Naive thymus-derived CD4-positive, alpha-beta T cell (primary cell): ENCODE results near the gene TPST1. TPM values are rescaled to one million over a fixed set of nuclear protein-coding genes. Genes with fewer than 3 reads are reported as not detected.

Experiments
- ATAC-seq: fragments of 150-1000 bp; cut with Tn5 transposase; 2 replicates; pipeline ENCODE4 v1.10.0; 2021; ENCODE audit warnings: mild to moderate bottlenecking, moderate library complexity
- CTCF ChIA-PET: fragments of 350-600 bp; sonication (Branson Sonifier 250); formaldehyde crosslinking; loops from one replicate; lab custom pipeline; 2021; ENCODE audit warnings: antibody characterized with exemption; lab: Charles Lee
- POLR2A ChIA-PET: fragments of 350-600 bp; sonication (Branson Sonifier 250); formaldehyde crosslinking; loops from one replicate; lab custom pipeline; 2021; ENCODE audit warnings: antibody characterized with exemption, inconsistent platforms; lab: Charles Lee
- DNase-seq, 9 donors: peaks; one replicate each; pipeline versions ENCODE4 v3.0.0 to v3.0.0-alpha.2; 2020 to 2022; ENCODE audit warnings: mixed read lengths in 1 of 9
- H3K27ac ChIP-seq: one replicate; pipeline ENCODE4 v1.7.0; 2013; ENCODE audit warnings: mild to moderate bottlenecking, low read depth, low read length, moderate library complexity
- H3K27me3 ChIP-seq, 2 donors: one replicate each; pipeline ENCODE4 v1.7.0; 2013; ENCODE audit warnings: low read length in 2 of 2, mild to moderate bottlenecking in 2 of 2, moderate library complexity in 2 of 2; ENCODE audit not compliant: control insufficient read depth in 2 of 2, insufficient read depth in 2 of 2
- H3K36me3 ChIP-seq, 3 experiments: 1 replicate in 2 of 3; 2 replicates in 1 of 3; pipeline ENCODE4 v1.7.0; 2013; ENCODE audit warnings: low read length in 3 of 3, mild to moderate bottlenecking in 3 of 3, moderate library complexity in 1 of 3; ENCODE audit not compliant: insufficient read depth in 3 of 3, control insufficient read depth in 2 of 3
- H3K4me1 ChIP-seq, 2 donors: one replicate each; pipeline ENCODE4 v1.7.0; 2013; ENCODE audit warnings: low read length in 2 of 2, mild to moderate bottlenecking in 2 of 2, moderate library complexity in 1 of 2; ENCODE audit not compliant: control insufficient read depth in 2 of 2, insufficient read depth in 2 of 2
- H3K4me3 ChIP-seq: 2 replicates; pipeline ENCODE4 v1.7.0; 2013; ENCODE audit warnings: mild to moderate bottlenecking, low read length
- H3K9me3 ChIP-seq, 3 experiments: 1 replicate in 2 of 3; 2 replicates in 1 of 3; pipeline ENCODE4 v1.7.0; 2013; ENCODE audit warnings: low read length in 3 of 3; ENCODE audit not compliant: control insufficient read depth in 2 of 3
- H3K27ac Mint-ChIP-seq, 9 donors: one replicate each; pipeline ENCODE4 v1.8.0; 2020 to 2022; ENCODE audit warnings: mixed read lengths in 9 of 9, mild to moderate bottlenecking in 8 of 9, moderate library complexity in 5 of 9, inconsistent platforms in 2 of 9
- H3K27me3 Mint-ChIP-seq, 5 donors: one replicate each; pipeline ENCODE4 v1.8.0; 2021 to 2022; ENCODE audit warnings: mixed read lengths in 5 of 5, mild to moderate bottlenecking in 1 of 5
- H3K36me3 Mint-ChIP-seq, 5 donors: one replicate each; pipeline ENCODE4 v1.8.0; 2020 to 2022; ENCODE audit warnings: mixed read lengths in 5 of 5, mild to moderate bottlenecking in 3 of 5, inconsistent platforms in 1 of 5
- H3K4me1 Mint-ChIP-seq, 7 donors: one replicate each; pipeline ENCODE4 v1.8.0; 2020 to 2022; ENCODE audit warnings: mixed read lengths in 7 of 7, mild to moderate bottlenecking in 3 of 7, inconsistent platforms in 1 of 7
- H3K4me3 Mint-ChIP-seq, 10 donors: one replicate each; pipeline ENCODE4 v1.8.0; 2020 to 2022; ENCODE audit warnings: mild to moderate bottlenecking in 10 of 10, mixed read lengths in 10 of 10, moderate library complexity in 6 of 10, inconsistent platforms in 2 of 10
- H3K9me3 Mint-ChIP-seq, 11 donors: one replicate each; pipeline ENCODE4 v1.8.0; 2020 to 2022; ENCODE audit warnings: mixed read lengths in 11 of 11, mild to moderate bottlenecking in 4 of 11, inconsistent platforms in 1 of 11, moderate library complexity in 1 of 11
- intact Hi-C, 2 donors: fragments of 100-400 bp; cut with micrococcal nuclease; formaldehyde crosslinking; loops; one replicate each; pipeline ENCODE4 v1.15.1; 2023
- polyA plus RNA-seq, 2 donors: library from polyadenylated mRNA; unstranded; fragments of 300-500 nt; fragmentation: Illumina TruSeq; gene quantifications; one replicate each; pipeline ENCODE4 v1.2.3, GENCODE V29; 2021
- total RNA-seq, 6 experiments: library from RNA in 5 of 6; stranded (reverse) in 5 of 6; gene quantifications; 1 replicate in 5 of 6; 2 replicates in 1 of 6; pipeline ENCODE4 v1.2.3 and lab custom pipeline; 2021 to 2026

Gene TPST1
- total and polyA plus RNA-seq, 7 experiments from 2014 or later: 0.70 to 5.5 (median 2.7) TPM

- Mint-ChIP-seq H3K4me3 (no peak overlapping the region), H3K27ac (no peak overlapping the region), H3K36me3 (no peaks in the 10 kb centered on the region), H3K27me3 (peaks cover 0 to 5% (median 0%) of the 10 kb centered on the region in 5 donors), H3K9me3 (peaks cover 0 to 3% (median 0%) of the 10 kb centered on the region in 11 donors), H3K4me1 (no peaks in the 10 kb centered on the region)
- CTCF ChIA-PET: no interaction called here
- Histone ChIP-seq H3K9me3 (no peaks in the 10 kb centered on the region), H3K4me1 (no peaks in the 10 kb centered on the region), H3K4me3 (no peak overlapping the region), H3K36me3 (no peaks in the 10 kb centered on the region), H3K27me3 (no peaks in the 10 kb centered on the region), H3K27ac (no peak overlapping the region)
- intact Hi-C loops: no loop called here
- POLR2A ChIA-PET: no interaction called here
- no peak for ATAC-seq
- DNase-seq: no peak
Measured at GRCh38 chr7:66176914-66177313, 28.2 kb upstream of the TPST1 start.

GRCh38 chr7:66178258-66178657, 26.9 kb upstream of the TPST1 start:
- H3K9me3 Mint-ChIP-seq: peaks cover 0 to 3% (median 0%) of the 10 kb centered on the region in 11 donors
- no peaks in the 10 kb centered on the region for H3K36me3 Mint-ChIP-seq
- no peaks in the 10 kb centered on the region for H3K9me3 ChIP-seq
- H3K27me3 Mint-ChIP-seq: peaks cover 0 to 5% (median 0%) of the 10 kb centered on the region in 5 donors
- no peaks in the 10 kb centered on the region for H3K4me1 Mint-ChIP-seq
- ChIA-PET POLR2A (no interaction called here), CTCF (no interaction called here)
- no peak overlapping the region for H3K4me3 ChIP-seq
- no peak for ATAC-seq
- H3K27ac ChIP-seq: no peak overlapping the region
- intact Hi-C loops: no loop called here
- H3K27ac Mint-ChIP-seq: no peak overlapping the region
- H3K27me3 ChIP-seq: no peaks in the 10 kb centered on the region
- H3K36me3 ChIP-seq: no peaks in the 10 kb centered on the region
- H3K4me1 ChIP-seq: no peaks in the 10 kb centered on the region
- no peak for DNase-seq
- H3K4me3 Mint-ChIP-seq: no peak overlapping the region

GRCh38 chr7:66181329-66181728, 23.8 kb upstream of the TPST1 start:
- Histone ChIP-seq H3K27me3 (no peaks in the 10 kb centered on the region), H3K4me1 (no peaks in the 10 kb centered on the region), H3K4me3 (no peak overlapping the region), H3K9me3 (no peaks in the 10 kb centered on the region), H3K36me3 (no peaks in the 10 kb centered on the region), H3K27ac (no peak overlapping the region)
- DNase-seq: no peak
- Mint-ChIP-seq H3K4me3 (no peak overlapping the region), H3K9me3 (peaks cover 0 to 6% (median 2%) of the 10 kb centered on the region in 11 donors), H3K36me3 (peaks cover 0 to 3% (median 0%) of the 10 kb centered on the region in 5 donors), H3K27me3 (no peaks in the 10 kb centered on the region), H3K4me1 (no peaks in the 10 kb centered on the region), H3K27ac (no peak overlapping the region)
- CTCF ChIA-PET: no interaction called here
- ATAC-seq: no peak
- POLR2A ChIA-PET: no interaction called here
- intact Hi-C loops: no loop called here

- H3K36me3 ChIP-seq: no peaks in the 10 kb centered on the region
- H3K4me1 ChIP-seq: no peaks in the 10 kb centered on the region
- Mint-ChIP-seq H3K27ac (no peak overlapping the region), H3K4me1 (no peaks in the 10 kb centered on the region), H3K4me3 (no peak overlapping the region), H3K36me3 (peaks cover 0 to 3% (median 0%) of the 10 kb centered on the region in 5 donors), H3K27me3 (no peaks in the 10 kb centered on the region), H3K9me3 (peaks cover 0 to 6% (median 2%) of the 10 kb centered on the region in 11 donors)
- H3K9me3 ChIP-seq: no peaks in the 10 kb centered on the region
- H3K27ac ChIP-seq: no peak overlapping the region
- ChIA-PET POLR2A (no interaction called here), CTCF (no interaction called here)
- intact Hi-C loops: no loop called here
- no peaks in the 10 kb centered on the region for H3K27me3 ChIP-seq
- no peak overlapping the region for H3K4me3 ChIP-seq
- no peak for DNase-seq
- no peak for ATAC-seq
Measured at GRCh38 chr7:66181845-66182244, 23.3 kb upstream of the TPST1 start.

- Histone ChIP-seq H3K4me1 (no peaks in the 10 kb centered on the region), H3K27me3 (no peaks in the 10 kb centered on the region), H3K36me3 (no peaks in the 10 kb centered on the region), H3K9me3 (no peaks in the 10 kb centered on the region), H3K27ac (no peak overlapping the region), H3K4me3 (no peak overlapping the region)
- H3K27me3 Mint-ChIP-seq: no peaks in the 10 kb centered on the region
- H3K4me1 Mint-ChIP-seq: no peaks in the 10 kb centered on the region
- peaks cover 0 to 3% (median 0%) of the 10 kb centered on the region in 5 donors for H3K36me3 Mint-ChIP-seq
- H3K27ac Mint-ChIP-seq: no peak overlapping the region
- no peak for DNase-seq
- ATAC-seq: no peak
- H3K9me3 Mint-ChIP-seq: peaks cover 0 to 6% (median 2%) of the 10 kb centered on the region in 11 donors
- no peak overlapping the region for H3K4me3 Mint-ChIP-seq
- ChIA-PET POLR2A (interaction anchor here (0.6 kb wide), 1 partner anchor 9 kb away, joined by 3 read pairs; no protein-coding TSS in a partner anchor), CTCF (no interaction called here)
- intact Hi-C loops: no loop called here
Measured at GRCh38 chr7:66182920-66183319, 22.2 kb upstream of the TPST1 start.

- Mint-ChIP-seq H3K9me3 (peaks cover 0 to 8% (median 3%) of the 10 kb centered on the region in 11 donors), H3K27me3 (peaks cover 0 to 4% (median 0%) of the 10 kb centered on the region in 5 donors), H3K36me3 (peaks cover 0 to 7% (median 3%) of the 10 kb centered on the region in 5 donors), H3K4me3 (no peak overlapping the region), H3K27ac (no peak overlapping the region), H3K4me1 (peaks cover 0 to 2% (median 0%) of the 10 kb centered on the region in 7 donors)
- Histone ChIP-seq H3K9me3 (no peaks in the 10 kb centered on the region), H3K27ac (no peak overlapping the region), H3K27me3 (no peaks in the 10 kb centered on the region), H3K36me3 (no peaks in the 10 kb centered on the region), H3K4me1 (no peaks in the 10 kb centered on the region), H3K4me3 (no peak overlapping the region)
- POLR2A ChIA-PET: no interaction called here
- ATAC-seq (no peak), DNase-seq (no peak)
- intact Hi-C loops: no loop called here
- CTCF ChIA-PET: no interaction called here
Measured at GRCh38 chr7:66183700-66184099, 21.4 kb upstream of the TPST1 start.

GRCh38 chr7:66185680-66186187, 19.4 kb upstream of the TPST1 start:
- DNase-seq (no peak), ATAC-seq (no peak)
- no peaks in the 10 kb centered on the region for H3K36me3 ChIP-seq
- peaks cover 0 to 3% (median 0%) of the 10 kb centered on the region in 7 donors for H3K4me1 Mint-ChIP-seq
- H3K9me3 ChIP-seq: no peaks in the 10 kb centered on the region
- peaks cover 0 to 9% (median 4%) of the 10 kb centered on the region in 5 donors for H3K36me3 Mint-ChIP-seq
- H3K27me3 Mint-ChIP-seq: peaks cover 0 to 8% (median 0%) of the 10 kb centered on the region in 5 donors
- ChIA-PET CTCF (no interaction called here), POLR2A (no interaction called here)
- H3K4me3 ChIP-seq: no peak overlapping the region
- H3K27me3 ChIP-seq: no peaks in the 10 kb centered on the region
- no peak overlapping the region for H3K27ac ChIP-seq
- no peak overlapping the region for H3K27ac Mint-ChIP-seq
- H3K4me1 ChIP-seq: no peaks in the 10 kb centered on the region
- peaks cover 0 to 9% (median 3%) of the 10 kb centered on the region in 11 donors for H3K9me3 Mint-ChIP-seq
- intact Hi-C loops: no loop called here
- H3K4me3 Mint-ChIP-seq: no peak overlapping the region
